GM12864 (cell line): ENCODE measurements around the gene RNF40.

Experiments used
- DNase-seq: peaks from one replicate; pipeline ENCODE4 v3.0.0-alpha.2; 2011; ENCODE audit warnings: low read depth
- H3K4me3 ChIP-seq: 2 replicates; pipeline ENCODE4 v1.5.1; 2011; ENCODE audit warnings: mild to moderate bottlenecking, low read depth, low read length, control low read depth
- TF ChIP-seq, protein P1 (sequence below): IDR thresholded peaks from 2 replicates; pipeline ENCODE4 v1.5.1; 2011; ENCODE audit warnings: low read depth, mild to moderate bottlenecking, moderate library complexity, low read length, control low read depth, inconsistent platforms; ENCODE audit errors: missing control alignments

Gene RNF40

DNA sequence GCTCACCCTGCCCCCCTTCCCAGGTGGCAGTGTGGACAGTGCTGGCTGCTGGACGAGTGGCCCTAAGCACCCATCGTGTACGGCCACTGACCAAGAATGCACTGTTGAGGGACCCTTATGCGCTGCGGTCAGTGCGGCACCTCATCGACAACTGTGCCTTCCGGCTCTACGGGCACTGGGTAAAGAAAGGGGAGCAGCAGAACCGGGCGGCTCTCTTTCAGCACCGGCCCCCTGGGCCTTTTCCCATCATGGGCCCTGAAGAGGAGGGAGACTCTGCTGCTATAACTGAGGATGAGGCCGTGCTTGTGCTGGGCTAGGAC is 5.4 kb upstream of the RNF40 start:
- DNase-seq: no peak
- TF ChIP-seq, protein P1, sequence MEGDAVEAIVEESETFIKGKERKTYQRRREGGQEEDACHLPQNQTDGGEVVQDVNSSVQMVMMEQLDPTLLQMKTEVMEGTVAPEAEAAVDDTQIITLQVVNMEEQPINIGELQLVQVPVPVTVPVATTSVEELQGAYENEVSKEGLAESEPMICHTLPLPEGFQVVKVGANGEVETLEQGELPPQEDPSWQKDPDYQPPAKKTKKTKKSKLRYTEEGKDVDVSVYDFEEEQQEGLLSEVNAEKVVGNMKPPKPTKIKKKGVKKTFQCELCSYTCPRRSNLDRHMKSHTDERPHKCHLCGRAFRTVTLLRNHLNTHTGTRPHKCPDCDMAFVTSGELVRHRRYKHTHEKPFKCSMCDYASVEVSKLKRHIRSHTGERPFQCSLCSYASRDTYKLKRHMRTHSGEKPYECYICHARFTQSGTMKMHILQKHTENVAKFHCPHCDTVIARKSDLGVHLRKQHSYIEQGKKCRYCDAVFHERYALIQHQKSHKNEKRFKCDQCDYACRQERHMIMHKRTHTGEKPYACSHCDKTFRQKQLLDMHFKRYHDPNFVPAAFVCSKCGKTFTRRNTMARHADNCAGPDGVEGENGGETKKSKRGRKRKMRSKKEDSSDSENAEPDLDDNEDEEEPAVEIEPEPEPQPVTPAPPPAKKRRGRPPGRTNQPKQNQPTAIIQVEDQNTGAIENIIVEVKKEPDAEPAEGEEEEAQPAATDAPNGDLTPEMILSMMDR: no peak
- no peak overlapping the region for H3K4me3 ChIP-seq

DNA sequence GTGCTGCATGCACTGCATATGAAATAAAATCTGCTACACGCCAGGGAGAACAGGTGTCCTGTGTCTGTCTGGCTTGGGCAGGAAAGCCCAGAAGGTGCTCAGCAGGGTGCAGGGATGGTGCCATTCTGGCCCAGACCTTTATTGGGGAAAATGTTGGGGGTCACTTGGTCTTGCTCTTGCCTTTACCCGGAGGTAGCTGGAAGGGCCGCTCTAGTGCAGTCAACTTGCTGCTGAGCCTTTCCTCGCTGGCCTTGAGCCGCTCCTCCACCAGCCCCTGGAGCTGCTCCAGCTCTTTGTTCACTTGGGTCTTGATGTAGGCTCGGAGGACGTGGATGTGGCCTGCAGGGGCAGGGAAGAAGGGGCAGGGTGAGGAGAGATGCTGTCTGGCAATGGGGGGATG is 4.8 kb upstream of the RNF40 start:
- no peak for DNase-seq
- H3K4me3 ChIP-seq: no peak overlapping the region
- TF ChIP-seq, protein P1: no peak

DNA sequence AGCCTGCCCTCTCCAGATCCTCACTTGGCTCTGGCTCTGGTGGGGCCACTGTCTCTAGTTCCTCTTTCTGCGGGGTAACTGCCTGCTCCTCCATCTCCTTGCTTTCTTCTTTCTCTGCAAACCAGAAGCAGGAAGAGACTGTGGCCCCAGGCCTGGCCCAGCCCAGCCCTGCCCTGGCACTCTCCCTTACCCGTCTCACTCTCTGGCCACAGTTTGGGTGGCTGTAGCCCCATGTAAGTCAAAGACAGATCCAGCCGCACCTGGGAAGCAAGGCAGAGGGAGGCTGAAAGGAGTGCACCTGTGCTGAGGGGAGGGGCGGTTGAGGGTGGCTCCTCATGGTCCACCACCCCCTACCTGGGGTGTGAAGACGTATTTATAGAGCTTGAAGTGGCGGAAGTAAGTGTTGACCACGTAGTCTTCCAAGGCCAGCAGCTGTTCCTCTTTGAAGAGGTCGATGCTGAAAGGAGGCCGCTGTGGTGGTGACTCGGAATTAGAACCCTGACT is 3.1 kb upstream of the RNF40 start:
- TF ChIP-seq, protein P1: no peak
- no peak for DNase-seq
- H3K4me3 ChIP-seq: no peak overlapping the region

DNA sequence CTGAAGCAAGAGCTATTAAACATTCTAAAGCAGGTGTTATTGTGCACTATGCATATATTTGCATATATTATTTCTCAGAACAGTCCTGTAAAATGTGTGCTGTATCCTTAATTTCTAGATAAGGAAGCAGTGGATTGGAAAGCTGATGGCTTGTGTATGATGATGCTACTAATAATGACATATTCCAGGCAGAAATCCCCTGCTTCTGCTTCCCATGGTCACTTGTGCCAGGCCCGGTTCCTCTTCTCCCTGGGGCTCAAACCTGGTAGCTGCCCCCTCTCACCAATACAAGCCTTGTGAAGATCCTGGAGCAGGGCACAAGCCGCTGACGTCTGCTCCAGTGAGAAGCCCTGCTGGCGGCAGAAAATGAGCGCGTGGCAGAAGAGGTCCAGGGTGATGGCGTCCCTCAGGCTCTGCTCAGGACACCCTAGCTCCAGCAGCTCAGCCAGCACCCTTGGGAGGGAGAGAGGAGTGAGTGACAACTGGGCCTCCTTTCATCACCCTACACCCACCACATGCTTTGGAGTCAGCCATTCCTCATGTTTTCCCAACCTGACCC is 2.0 kb upstream of the RNF40 start:
- H3K4me3 ChIP-seq: no peak overlapping the region
- TF ChIP-seq, protein P1: no peak
- DNase-seq: no peak

DNA sequence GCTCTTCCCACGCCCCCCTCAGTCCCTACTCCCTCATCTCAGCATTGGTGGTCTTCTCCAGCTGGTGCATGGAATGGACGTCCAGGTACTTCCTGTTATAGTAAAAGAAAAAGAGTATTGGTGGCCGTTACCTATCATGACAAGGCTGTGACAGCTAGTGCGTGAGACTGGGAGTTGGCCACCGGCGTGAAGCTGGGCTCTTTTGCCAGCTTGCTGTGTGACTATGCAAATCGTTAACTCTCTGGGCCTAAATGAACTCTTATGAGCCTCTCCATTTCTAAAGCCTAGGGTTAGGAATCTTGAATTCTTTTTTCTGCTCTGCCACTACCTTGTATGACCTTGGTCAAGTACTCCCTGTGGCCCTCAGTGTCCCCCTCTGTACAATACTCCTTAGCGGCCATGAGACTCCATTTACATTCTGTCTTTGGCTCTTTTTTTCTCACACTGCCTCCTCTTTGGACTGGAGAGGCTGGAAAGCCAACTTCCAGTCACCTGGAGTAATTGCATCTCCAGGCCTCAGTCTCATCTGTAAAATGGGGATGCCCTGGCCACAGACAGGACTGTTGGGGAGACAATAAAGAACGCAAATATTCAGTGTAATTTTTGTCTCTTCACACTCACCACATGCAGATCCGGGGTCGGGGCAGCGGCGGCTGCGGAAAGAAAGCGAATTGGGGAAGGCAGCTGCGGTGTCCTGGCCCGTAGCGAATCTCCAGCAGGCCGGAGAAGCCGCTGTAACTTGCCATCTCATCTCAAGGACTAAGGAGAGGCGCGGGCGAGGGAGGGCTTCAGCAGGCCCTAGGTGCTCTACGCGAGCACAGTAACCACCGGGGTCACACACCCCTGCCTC is 1.3 kb upstream of the RNF40 start:
- H3K4me3 ChIP-seq: peak overlapping the region; percentile 79
- TF ChIP-seq, protein P1: no peak
- DNase-seq: no peak

DNA sequence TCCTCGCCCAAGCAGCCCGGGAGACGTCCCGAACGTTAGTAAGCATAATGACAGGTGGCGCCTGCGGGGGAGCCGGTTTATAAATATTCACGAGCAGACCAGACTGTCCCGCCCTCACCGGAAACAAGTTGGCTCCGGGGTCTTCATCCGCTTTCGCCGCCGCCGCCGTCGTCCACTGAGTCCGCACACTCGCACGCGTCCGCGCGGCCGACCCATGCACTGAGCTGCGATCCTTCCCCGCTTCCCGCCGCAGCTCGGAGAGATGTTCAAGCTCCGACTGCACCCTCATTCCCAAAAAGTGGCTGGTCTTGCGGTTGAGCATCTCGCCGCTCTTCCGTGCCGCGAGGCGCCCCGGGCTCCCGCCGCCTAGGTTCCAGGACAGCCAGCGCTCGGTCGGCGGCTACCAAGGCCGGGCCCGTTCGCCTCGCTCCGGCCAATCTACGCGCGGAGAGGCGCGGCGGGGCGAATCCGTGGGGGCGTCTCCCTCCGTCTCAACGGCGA is 645 bp upstream of the RNF40 start:
- TF ChIP-seq, protein P1: no peak
- peak overlapping the region; percentile 79 for H3K4me3 ChIP-seq
- no peak for DNase-seq
